ENCODE measurements around the gene FAM20A.

DNA sequence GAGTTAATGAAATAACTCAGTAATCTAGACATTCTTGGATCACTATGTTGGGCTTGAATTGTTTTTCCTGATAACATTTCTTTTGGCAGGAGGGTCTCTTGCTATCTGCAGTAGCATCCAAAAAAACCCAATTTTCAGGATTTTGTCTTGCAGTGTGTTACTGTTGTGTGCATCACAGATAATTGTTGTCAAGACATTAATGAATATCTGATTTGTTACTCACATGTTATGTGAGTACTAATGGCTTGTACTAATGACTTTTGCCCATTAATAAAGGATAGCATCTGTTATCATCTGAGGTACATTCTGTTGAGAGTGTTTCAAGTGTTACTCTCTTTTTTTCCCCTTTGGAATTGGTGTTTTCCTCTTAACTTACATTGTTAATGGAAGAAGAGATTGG is 78.9 kb downstream of the FAM20A start:
- TF ChIP-seq, protein P1, sequence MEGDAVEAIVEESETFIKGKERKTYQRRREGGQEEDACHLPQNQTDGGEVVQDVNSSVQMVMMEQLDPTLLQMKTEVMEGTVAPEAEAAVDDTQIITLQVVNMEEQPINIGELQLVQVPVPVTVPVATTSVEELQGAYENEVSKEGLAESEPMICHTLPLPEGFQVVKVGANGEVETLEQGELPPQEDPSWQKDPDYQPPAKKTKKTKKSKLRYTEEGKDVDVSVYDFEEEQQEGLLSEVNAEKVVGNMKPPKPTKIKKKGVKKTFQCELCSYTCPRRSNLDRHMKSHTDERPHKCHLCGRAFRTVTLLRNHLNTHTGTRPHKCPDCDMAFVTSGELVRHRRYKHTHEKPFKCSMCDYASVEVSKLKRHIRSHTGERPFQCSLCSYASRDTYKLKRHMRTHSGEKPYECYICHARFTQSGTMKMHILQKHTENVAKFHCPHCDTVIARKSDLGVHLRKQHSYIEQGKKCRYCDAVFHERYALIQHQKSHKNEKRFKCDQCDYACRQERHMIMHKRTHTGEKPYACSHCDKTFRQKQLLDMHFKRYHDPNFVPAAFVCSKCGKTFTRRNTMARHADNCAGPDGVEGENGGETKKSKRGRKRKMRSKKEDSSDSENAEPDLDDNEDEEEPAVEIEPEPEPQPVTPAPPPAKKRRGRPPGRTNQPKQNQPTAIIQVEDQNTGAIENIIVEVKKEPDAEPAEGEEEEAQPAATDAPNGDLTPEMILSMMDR (IDR thresholded peaks at IDR 0.05), result no peak
- TF ChIP-seq POLR2A (IDR thresholded peaks at IDR 0.05) (no peak), EP300 (IDR thresholded peaks at IDR 0.05) (no peak)
